H9 (cell line): Measurements from ENCODE around the gene CAMTA1. TPM values are rescaled to one million over a fixed set of nuclear protein-coding genes. Genes with fewer than 3 reads are reported as not detected.

Experiments
- DNase-seq: peaks from one replicate; pipeline ENCODE4 v3.0.0-alpha.2; 2017
- H2AFZ ChIP-seq: one replicate; pipeline ENCODE4 v1.6.1; 2013; ENCODE audit warnings: mild to moderate bottlenecking, low read length, control low read depth, moderate library complexity
- H2AK5ac ChIP-seq: 2 replicates; pipeline ENCODE4 v1.6.1; 2013; ENCODE audit warnings: low read length, control low read depth, mixed read lengths; ENCODE audit not compliant: insufficient read length
- H2BK120ac ChIP-seq: one replicate; pipeline ENCODE4 v1.6.1; 2013; ENCODE audit warnings: low read depth, mild to moderate bottlenecking, low read length, control low read depth, inconsistent platforms; ENCODE audit not compliant: poor library complexity, severe bottlenecking
- H2BK12ac ChIP-seq: 2 replicates; pipeline ENCODE4 v1.6.1; 2013; ENCODE audit warnings: low read length, control low read depth, mixed read lengths, low read depth; ENCODE audit not compliant: insufficient read length
- H2BK15ac ChIP-seq: 2 replicates; pipeline ENCODE4 v1.6.1; 2013; ENCODE audit warnings: low read depth, low read length, control low read depth
- H2BK20ac ChIP-seq: one replicate; pipeline ENCODE4 v1.6.1; 2013; ENCODE audit warnings: low read depth, mild to moderate bottlenecking, low read length, control low read depth, inconsistent platforms; ENCODE audit not compliant: poor library complexity, severe bottlenecking
- H2BK5ac ChIP-seq: 2 replicates; pipeline ENCODE4 v1.6.1; 2013; ENCODE audit warnings: low read length, control low read depth, mixed read lengths; ENCODE audit not compliant: insufficient read length
- H3K14ac ChIP-seq: 2 replicates; pipeline ENCODE4 v1.6.1; 2013; ENCODE audit warnings: low read length, control low read depth; ENCODE audit not compliant: insufficient read depth
- H3K18ac ChIP-seq: 2 replicates; pipeline ENCODE4 v1.6.1; 2013; ENCODE audit warnings: low read depth, mild to moderate bottlenecking, mixed read lengths, low read length, control low read depth; ENCODE audit not compliant: insufficient read length
- H3K23ac ChIP-seq: 2 replicates; pipeline ENCODE4 v1.6.1; 2013; ENCODE audit warnings: low read length, control low read depth, mixed read lengths, low read depth; ENCODE audit not compliant: insufficient read length
- H3K23me2 ChIP-seq: 2 replicates; pipeline ENCODE4 v1.6.1; 2013; ENCODE audit warnings: low read depth, mild to moderate bottlenecking, mixed read lengths, low read length, control low read depth; ENCODE audit not compliant: insufficient read length, poor library complexity, severe bottlenecking
- H3K27ac ChIP-seq: 2 replicates; pipeline ENCODE4 v1.5.1; 2013; ENCODE audit warnings: low read length, control low read depth, mixed read lengths, low read depth; ENCODE audit not compliant: insufficient read length
- H3K27me3 ChIP-seq: 2 replicates; pipeline ENCODE4 v1.6.1; 2013; ENCODE audit warnings: low read length, control low read depth, inconsistent platforms; ENCODE audit not compliant: insufficient read depth
- H3K4ac ChIP-seq: 2 replicates; pipeline ENCODE4 v1.6.1; 2013; ENCODE audit warnings: low read depth, mild to moderate bottlenecking, control low read depth, inconsistent platforms, low read length, moderate library complexity
- H3K4me1 ChIP-seq: 2 replicates; pipeline ENCODE4 v1.6.1; 2013; ENCODE audit warnings: low read length, control low read depth, inconsistent platforms; ENCODE audit not compliant: insufficient read depth
- H3K4me2 ChIP-seq: 2 replicates; pipeline ENCODE4 v1.6.1; 2013; ENCODE audit warnings: low read length, control low read depth, mixed read lengths; ENCODE audit not compliant: insufficient read length, insufficient read depth
- H3K56ac ChIP-seq: 2 replicates; pipeline ENCODE4 v1.6.1; 2013; ENCODE audit warnings: low read depth, mild to moderate bottlenecking, mixed read lengths, low read length, control low read depth; ENCODE audit not compliant: insufficient read length
- H3K79me1 ChIP-seq: 2 replicates; pipeline ENCODE4 v1.6.1; 2013; ENCODE audit warnings: low read depth, mild to moderate bottlenecking, moderate library complexity, low read length, control low read depth, inconsistent platforms; ENCODE audit not compliant: insufficient read depth, poor library complexity, severe bottlenecking
- H3K79me2 ChIP-seq: 2 replicates; pipeline ENCODE4 v1.6.1; 2013; ENCODE audit warnings: low read length, control low read depth, inconsistent platforms; ENCODE audit not compliant: insufficient read depth
- H3K9ac ChIP-seq: 2 replicates; pipeline ENCODE4 v1.6.1; 2013; ENCODE audit warnings: low read length, control low read depth, mixed read lengths; ENCODE audit not compliant: insufficient read length; ENCODE audit errors: extremely low read depth
- H3K9me3 ChIP-seq: one replicate; pipeline ENCODE4 v1.6.1; 2013; ENCODE audit warnings: low read depth, low read length, inconsistent platforms; ENCODE audit not compliant: control insufficient read depth
- H3T11ph ChIP-seq: one replicate; pipeline ENCODE4 v1.6.1; 2013; ENCODE audit warnings: mild to moderate bottlenecking, low read length, control low read depth, inconsistent platforms
- H4K20me1 ChIP-seq: one replicate; pipeline ENCODE4 v1.6.1; 2013; ENCODE audit not compliant: control insufficient read depth, insufficient read length, insufficient read depth
- H4K5ac ChIP-seq: 2 replicates; pipeline ENCODE4 v1.6.1; 2013; ENCODE audit warnings: low read depth, mild to moderate bottlenecking, mixed read lengths, low read length, control low read depth; ENCODE audit not compliant: insufficient read length
- H4K8ac ChIP-seq: replicated peaks from 2 replicates; pipeline ENCODE4 v1.6.1; 2013; ENCODE audit warnings: low read length, control low read depth, mixed read lengths, low read depth; ENCODE audit not compliant: insufficient read length
- H4K91ac ChIP-seq: 2 replicates; pipeline ENCODE4 v1.6.1; 2013; ENCODE audit warnings: low read depth, mild to moderate bottlenecking, moderate library complexity, mixed read lengths, low read length, control low read depth; ENCODE audit not compliant: insufficient read length
- H3K27ac Mint-ChIP-seq, 3 experiments: 2 replicates in 2 of 3; 3 replicates in 1 of 3; pipeline ENCODE4 v1.8.0; 2020 to 2021; ENCODE audit warnings: mixed read lengths in 3 of 3, mild to moderate bottlenecking in 1 of 3, moderate library complexity in 1 of 3
- H3K27me3 Mint-ChIP-seq: 2 replicates; pipeline ENCODE4 v1.8.0; 2021; ENCODE audit warnings: low read depth, mild to moderate bottlenecking, moderate library complexity, mixed read lengths
- H3K36me3 Mint-ChIP-seq, 3 experiments: 2 replicates in 2 of 3; 3 replicates in 1 of 3; pipeline ENCODE4 v1.8.0; 2020 to 2021; ENCODE audit warnings: low read depth in 3 of 3, mixed read lengths in 3 of 3; ENCODE audit not compliant: insufficient read depth in 1 of 3
- H3K4me1 Mint-ChIP-seq, 2 experiments: 2 replicates each; pipeline ENCODE4 v1.8.0; 2020; ENCODE audit warnings: mixed read lengths in 2 of 2
- H3K4me3 Mint-ChIP-seq, 2 experiments: 2 replicates in 1 of 2; 3 replicates in 1 of 2; pipeline ENCODE4 v1.8.0; 2020 to 2021; ENCODE audit warnings: mild to moderate bottlenecking in 2 of 2, mixed read lengths in 2 of 2, moderate library complexity in 1 of 2
- H3K9me3 Mint-ChIP-seq, 2 experiments: 2 replicates in 1 of 2; 3 replicates in 1 of 2; pipeline ENCODE4 v1.8.0; 2020; ENCODE audit warnings: mild to moderate bottlenecking in 2 of 2, mixed read lengths in 2 of 2, moderate library complexity in 1 of 2
- CTCF ChIP-seq: fragments of 200-600 bp; sonication (generic); conservative IDR thresholded peaks from 3 replicates; pipeline ENCODE4 v1.8.0; 2021; ENCODE audit warnings: antibody characterized with exemption, mild to moderate bottlenecking
- WGBS: extraction: QIAGEN DNeasy Blood & Tissue Kit; methylation state at CpG from one replicate; pipeline ENCODE4 v1.1.7; 2013; ENCODE audit warnings: missing lambda C conversion rate, low lambda C conversion rate, mixed read lengths; ENCODE audit not compliant: insufficient read length; ENCODE audit errors: extremely low coverage; 5-methylcytosine and 5-hydroxymethylcytosine counted together
- total RNA-seq: library from RNA; stranded (reverse); gene quantifications from 2 replicates; pipeline ENCODE4 v1.2.1, GENCODE V29; 2021

The CAMTA1 gene
- total RNA-seq, 1 experiment from 2014 or later = 115 TPM

DNA sequence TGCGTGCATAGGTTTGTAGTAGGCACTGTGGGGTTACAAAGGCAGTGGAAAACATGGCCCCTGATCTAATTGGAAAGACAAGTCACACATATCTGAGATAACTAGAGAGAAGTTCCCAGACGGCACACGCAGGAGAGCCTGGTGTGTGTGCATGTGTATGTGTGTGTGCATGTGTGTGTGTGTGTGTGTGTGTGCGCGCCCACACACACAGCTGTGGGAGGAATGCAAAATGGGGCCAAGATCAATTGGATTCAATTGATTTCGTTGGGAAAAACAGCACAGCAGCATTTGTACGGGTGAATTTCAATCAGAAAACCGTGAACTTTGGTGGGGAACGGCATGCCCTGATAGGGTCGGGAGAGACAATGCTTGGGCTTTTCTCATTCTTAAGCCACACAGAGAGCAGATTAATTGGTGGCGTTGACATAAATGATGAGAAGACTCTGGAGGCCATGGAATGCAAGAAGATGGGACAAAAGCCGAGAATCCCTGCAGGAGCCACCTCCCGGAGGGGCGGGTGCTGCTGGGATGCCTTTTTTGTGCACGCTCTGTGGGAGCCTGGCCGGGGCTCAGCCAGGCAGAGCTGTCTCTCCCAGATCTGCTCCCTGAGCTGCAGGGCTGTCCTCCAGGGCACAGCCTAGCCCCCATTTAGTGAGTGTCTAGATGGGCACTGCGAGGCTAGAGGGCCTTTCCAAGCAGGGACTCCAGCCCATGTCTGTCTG is 322.0 kb downstream of the CAMTA1 start:
- peaks cover 7% of the 10 kb centered on the region for H3K27me3 Mint-ChIP-seq
- no peak overlapping the region for H3K14ac ChIP-seq
- H3K9me3 Mint-ChIP-seq = 0 out of 5 replicates have a peak, but pooled peaks cover 2 to 3% of the 10 kb centered on the region in 2 experiments
- H2BK20ac ChIP-seq = no peak overlapping the region
- no peak overlapping the region for H2BK15ac ChIP-seq
- H3K4me2 ChIP-seq = no peak overlapping the region
- peak overlapping the region in 1 of 2 experiments; percentile 33; a peak in 1 of 5 replicates for H3K4me3 Mint-ChIP-seq
- H2AFZ ChIP-seq = no peak overlapping the region
- no peak overlapping the region for H3K56ac ChIP-seq
- no peak overlapping the region for H4K8ac ChIP-seq
- H3K9me3 ChIP-seq = no peaks in the 10 kb centered on the region
- no peak overlapping the region for H2BK5ac ChIP-seq
- no peak for DNase-seq
- H3K9ac ChIP-seq = no peak overlapping the region
- peak overlapping the region in 2 of 3 experiments; percentile 83 to 86; a peak in 4 of 7 replicates for H3K27ac Mint-ChIP-seq
- H3K4me1 ChIP-seq = no peaks in the 10 kb centered on the region
- no peaks in the 10 kb centered on the region; a peak in 1 of 7 replicates for H3K36me3 Mint-ChIP-seq
- no peak overlapping the region for H3K4ac ChIP-seq
- H3K27ac ChIP-seq = no peak overlapping the region
- H2BK120ac ChIP-seq = no peak overlapping the region
- WGBS = no CpG with 5 or more reads among the region's 17 CpGs
- H4K91ac ChIP-seq = no peak overlapping the region
- H4K20me1 ChIP-seq = no peaks in the 10 kb centered on the region
- H3T11ph ChIP-seq = no peak overlapping the region
- no peak overlapping the region for H4K5ac ChIP-seq
- no peak overlapping the region for H2AK5ac ChIP-seq
- peaks cover 5 to 7% of the 10 kb centered on the region in 2 experiments for H3K4me1 Mint-ChIP-seq
- no peak overlapping the region for H3K18ac ChIP-seq
- no peaks in the 10 kb centered on the region for H3K27me3 ChIP-seq
- no peak for TF ChIP-seq CTCF
- H3K23me2 ChIP-seq = no peaks in the 10 kb centered on the region
- no peak overlapping the region for H3K23ac ChIP-seq
- no peaks in the 10 kb centered on the region for H3K79me1 ChIP-seq
- no peaks in the 10 kb centered on the region for H3K79me2 ChIP-seq
- H2BK12ac ChIP-seq = no peak overlapping the region
